ENCODE results near the gene PSMD14.

Gene PSMD14

GRCh38 chr2:161418715-161419637, 110.8 kb downstream of the PSMD14 start:
- DNase-seq (ENCODE audit: low spot score in 2 of 2) = no peak
- Mint-ChIP-seq H3K4me1 (peaks cover 43% of the 10 kb centered on the region), H3K27me3 (peaks cover 92% of the 10 kb centered on the region), H3K27ac (ENCODE audit: low read depth) (no peak overlapping the region), H3K4me3 (peak overlapping the region; percentile 23), H3K36me3 (ENCODE audit: insufficient read depth) (peaks cover 2% of the 10 kb centered on the region), H3K9me3 (no peaks in the 10 kb centered on the region)
- no peak for ATAC-seq (replicated peaks; ENCODE audit: extremely low read depth, poor library complexity, severe bottlenecking)

DNA sequence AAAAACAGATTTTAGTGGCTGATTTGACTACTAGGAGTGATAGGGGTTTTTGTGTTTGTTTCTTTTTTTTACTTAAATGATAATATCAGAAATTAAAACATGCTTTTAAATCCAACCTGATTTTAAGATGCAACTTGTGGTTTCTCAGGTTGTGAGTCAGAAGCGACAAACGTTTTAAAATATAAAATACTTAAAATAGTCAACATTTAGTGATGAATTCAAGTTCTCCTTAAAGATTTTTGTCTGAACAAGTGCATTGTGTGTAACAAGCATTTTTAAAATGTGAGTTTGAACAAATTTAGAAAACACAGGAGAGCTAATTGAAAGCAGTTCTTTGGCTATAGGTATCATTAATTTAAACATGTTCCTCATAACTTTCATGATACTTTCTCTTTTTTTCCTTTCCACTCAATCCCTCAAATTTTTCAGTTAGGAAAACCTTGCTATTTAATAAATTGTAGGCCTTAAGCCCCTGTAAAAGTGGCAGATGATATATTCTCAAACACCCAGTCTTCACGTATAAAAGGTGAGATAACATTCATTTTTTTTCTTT, 111.5 kb downstream of the PSMD14 start:
- peaks cover 50% of the 10 kb centered on the region for H3K4me1 Mint-ChIP-seq
- ATAC-seq (replicated peaks; ENCODE audit: extremely low read depth, poor library complexity, severe bottlenecking) = no peak

DNA sequence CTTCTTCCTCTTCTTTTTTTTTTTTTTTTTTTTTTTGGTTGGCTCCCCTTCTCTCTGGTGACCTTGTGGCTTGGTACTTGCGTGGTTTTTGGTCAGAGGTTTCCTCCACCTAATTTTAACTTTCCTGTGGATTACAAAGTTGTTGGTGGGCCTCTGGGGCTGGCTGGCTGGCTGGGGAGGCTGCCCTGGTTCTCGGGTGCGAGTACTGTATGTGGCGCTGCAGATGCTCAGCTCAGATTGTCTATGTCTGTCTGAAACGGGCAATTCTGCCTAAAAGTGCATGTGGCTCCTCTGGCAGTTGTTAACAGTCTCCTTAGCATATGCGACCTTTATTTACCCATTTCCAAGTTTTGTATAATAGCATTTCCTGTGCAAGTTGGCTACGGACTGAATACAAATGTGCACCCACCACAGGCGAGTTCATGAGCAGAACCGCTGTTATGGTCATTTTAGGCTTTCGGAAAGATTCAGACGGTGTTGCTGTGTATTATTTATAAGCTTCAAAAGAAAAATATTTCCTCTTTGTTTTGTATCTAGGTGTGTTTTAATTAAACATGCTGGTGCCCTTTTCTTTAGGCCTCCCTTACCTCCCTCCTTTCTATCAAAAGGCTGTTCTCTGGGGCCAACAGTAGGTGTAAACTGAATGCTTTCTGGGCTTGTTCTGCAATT, 112.3 kb downstream of the PSMD14 start:
- DNase-seq (ENCODE audit: low spot score in 2 of 2) (no peak), ATAC-seq (replicated peaks; ENCODE audit: extremely low read depth, poor library complexity, severe bottlenecking) (no peak)
- Mint-ChIP-seq H3K9me3 (no peaks in the 10 kb centered on the region), H3K36me3 (ENCODE audit: insufficient read depth) (peaks cover 6% of the 10 kb centered on the region), H3K27me3 (peaks cover 95% of the 10 kb centered on the region), H3K27ac (ENCODE audit: low read depth) (no peak overlapping the region), H3K4me3 (no peak overlapping the region), H3K4me1 (peaks cover 45% of the 10 kb centered on the region)

More for the DNA sequence above, 111.5 kb downstream of the PSMD14 start:
- Mint-ChIP-seq H3K36me3 (ENCODE audit: insufficient read depth) (peaks cover 6% of the 10 kb centered on the region), H3K27me3 (peaks cover 95% of the 10 kb centered on the region), H3K27ac (ENCODE audit: low read depth) (no peak overlapping the region), H3K4me3 (no peak overlapping the region), H3K9me3 (no peaks in the 10 kb centered on the region)
- no peak for DNase-seq (ENCODE audit: low spot score in 2 of 2)

DNA sequence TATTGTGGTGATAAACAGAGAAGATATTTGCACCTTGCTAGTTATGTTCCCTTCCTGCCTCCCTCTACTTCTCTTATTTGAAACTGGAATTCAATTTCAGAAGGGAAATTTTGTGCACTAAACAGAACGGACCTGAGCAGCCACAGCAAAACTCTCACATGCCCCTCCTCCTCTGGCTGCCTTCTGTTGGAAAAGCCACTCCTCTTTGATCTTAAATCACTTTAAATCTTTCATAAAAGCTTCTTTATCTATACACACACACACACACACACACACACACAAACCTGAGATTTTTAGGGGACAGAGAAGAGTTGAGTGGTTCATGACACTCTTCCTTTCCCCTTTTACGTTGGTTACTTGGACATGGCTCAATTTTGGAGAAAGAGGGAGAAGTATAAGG, 113.5 kb downstream of the PSMD14 start:
- Mint-ChIP-seq H3K36me3 (ENCODE audit: insufficient read depth) (peaks cover 6% of the 10 kb centered on the region), H3K9me3 (no peaks in the 10 kb centered on the region), H3K4me3 (no peak overlapping the region), H3K27ac (ENCODE audit: low read depth) (no peak overlapping the region), H3K27me3 (peaks cover 95% of the 10 kb centered on the region), H3K4me1 (peaks cover 34% of the 10 kb centered on the region)
- ATAC-seq (replicated peaks; ENCODE audit: extremely low read depth, poor library complexity, severe bottlenecking) (no peak), DNase-seq (ENCODE audit: low spot score in 2 of 2) (no peak)

DNA sequence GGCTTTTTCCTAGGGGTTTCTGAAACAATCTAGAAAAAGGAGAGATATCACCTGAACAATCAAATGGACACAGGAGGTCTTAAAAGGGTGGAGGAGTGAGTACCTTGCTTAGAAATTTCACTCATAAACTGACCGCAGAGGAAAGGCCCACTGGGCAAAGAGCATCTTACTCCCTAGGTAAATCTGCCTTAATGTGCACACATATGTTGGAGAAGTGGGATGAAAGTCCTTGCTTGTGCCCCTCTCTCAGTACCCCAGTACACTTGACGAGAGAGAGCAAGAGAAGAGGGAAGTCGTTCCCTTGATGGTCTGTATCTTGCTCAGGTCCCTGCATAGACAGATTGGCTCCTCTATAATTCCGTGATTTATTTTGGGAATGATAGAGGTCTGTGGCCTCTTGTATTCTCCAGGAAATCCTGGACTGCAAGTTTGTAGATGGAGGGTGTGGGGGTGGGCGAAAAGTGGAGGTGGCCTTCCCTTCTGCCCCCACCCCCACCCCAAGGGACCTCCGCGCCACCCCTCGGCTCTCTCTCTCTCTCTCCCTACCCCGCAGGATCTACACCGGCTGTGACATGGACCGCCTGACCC, 114.7 kb downstream of the PSMD14 start:
- DNase-seq (ENCODE audit: low spot score in 2 of 2) (no peak), ATAC-seq (replicated peaks; ENCODE audit: extremely low read depth, poor library complexity, severe bottlenecking) (no peak)
- Mint-ChIP-seq H3K4me1 (peaks cover 31% of the 10 kb centered on the region), H3K4me3 (peak overlapping the region; percentile 5), H3K9me3 (no peaks in the 10 kb centered on the region), H3K36me3 (ENCODE audit: insufficient read depth) (peaks cover 9% of the 10 kb centered on the region), H3K27me3 (peaks cover 95% of the 10 kb centered on the region), H3K27ac (ENCODE audit: low read depth) (no peak overlapping the region)

DNA sequence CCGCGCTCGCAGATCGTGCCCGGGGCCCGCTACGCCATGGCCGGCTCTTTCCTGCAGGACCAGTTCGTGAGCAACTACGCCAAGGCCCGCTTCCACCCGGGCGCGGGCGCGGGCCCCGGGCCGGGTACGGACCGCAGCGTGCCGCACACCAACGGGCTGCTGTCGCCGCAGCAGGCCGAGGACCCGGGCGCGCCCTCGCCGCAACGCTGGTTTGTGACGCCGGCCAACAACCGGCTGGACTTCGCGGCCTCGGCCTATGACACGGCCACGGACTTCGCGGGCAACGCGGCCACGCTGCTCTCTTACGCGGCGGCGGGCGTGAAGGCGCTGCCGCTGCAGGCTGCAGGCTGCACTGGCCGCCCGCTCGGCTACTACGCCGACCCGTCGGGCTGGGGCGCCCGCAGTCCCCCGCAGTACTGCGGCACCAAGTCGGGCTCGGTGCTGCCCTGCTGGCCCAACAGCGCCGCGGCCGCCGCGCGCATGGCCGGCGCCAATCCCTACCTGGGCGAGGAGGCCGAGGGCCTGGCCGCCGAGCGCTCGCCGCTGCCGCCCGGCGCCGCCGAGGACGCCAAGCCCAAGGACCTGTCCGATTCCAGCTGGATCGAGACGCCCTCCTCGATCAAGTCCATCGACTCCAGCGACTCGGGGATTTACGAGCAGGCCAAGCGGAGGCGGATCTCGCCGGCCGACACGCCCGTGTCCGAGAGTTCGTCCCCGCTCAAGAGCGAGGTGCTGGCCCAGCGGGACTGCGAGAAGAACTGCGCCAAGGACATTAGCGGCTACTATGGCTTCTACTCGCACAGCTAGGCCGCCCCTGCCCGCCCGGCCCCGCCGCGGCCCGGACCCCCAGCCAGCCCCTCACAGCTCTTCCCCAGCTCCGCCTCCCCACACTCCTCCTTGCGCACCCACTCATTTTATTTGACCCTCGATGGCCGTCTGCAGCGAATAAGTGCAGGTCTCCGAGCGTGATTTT, 115.5 kb downstream of the PSMD14 start:
- H3K4me1 Mint-ChIP-seq = peaks cover 27% of the 10 kb centered on the region
- peak; percentile 41 for ATAC-seq (replicated peaks; ENCODE audit: extremely low read depth, poor library complexity, severe bottlenecking)

GRCh38 chr2:161424394-161424769, 116.2 kb downstream of the PSMD14 start:
- peak overlapping the region; percentile 27 for H3K4me3 Mint-ChIP-seq
- DNase-seq (ENCODE audit: low spot score in 2 of 2) (no peak), ATAC-seq (replicated peaks; ENCODE audit: extremely low read depth, poor library complexity, severe bottlenecking) (no peak)
- peaks cover 93% of the 10 kb centered on the region for H3K27me3 Mint-ChIP-seq
- H3K9me3 Mint-ChIP-seq = no peaks in the 10 kb centered on the region
- peaks cover 9% of the 10 kb centered on the region for H3K36me3 Mint-ChIP-seq (ENCODE audit: insufficient read depth)
- H3K27ac Mint-ChIP-seq (ENCODE audit: low read depth) = no peak overlapping the region
- peaks cover 20% of the 10 kb centered on the region for H3K4me1 Mint-ChIP-seq

More for the DNA sequence above, 115.5 kb downstream of the PSMD14 start:
- peaks cover 9% of the 10 kb centered on the region for H3K36me3 Mint-ChIP-seq (ENCODE audit: insufficient read depth)
- peaks cover 93% of the 10 kb centered on the region for H3K27me3 Mint-ChIP-seq
- H3K4me3 Mint-ChIP-seq = peak overlapping the region; percentile 27
- no peaks in the 10 kb centered on the region for H3K9me3 Mint-ChIP-seq
- DNase-seq (ENCODE audit: low spot score in 2 of 2) = no peak
- H3K27ac Mint-ChIP-seq (ENCODE audit: low read depth) = no peak overlapping the region

- Mint-ChIP-seq H3K4me1 (peaks cover 19% of the 10 kb centered on the region), H3K27me3 (peaks cover 93% of the 10 kb centered on the region), H3K4me3 (peak overlapping the region; percentile 27), H3K9me3 (no peaks in the 10 kb centered on the region), H3K27ac (ENCODE audit: low read depth) (no peak overlapping the region), H3K36me3 (ENCODE audit: insufficient read depth) (peaks cover 9% of the 10 kb centered on the region)
- no peak for ATAC-seq (replicated peaks; ENCODE audit: extremely low read depth, poor library complexity, severe bottlenecking)
- DNase-seq (ENCODE audit: low spot score in 2 of 2) = no peak
Measured at GRCh38 chr2:161424891-161425727, 116.9 kb downstream of the PSMD14 start.

DNA sequence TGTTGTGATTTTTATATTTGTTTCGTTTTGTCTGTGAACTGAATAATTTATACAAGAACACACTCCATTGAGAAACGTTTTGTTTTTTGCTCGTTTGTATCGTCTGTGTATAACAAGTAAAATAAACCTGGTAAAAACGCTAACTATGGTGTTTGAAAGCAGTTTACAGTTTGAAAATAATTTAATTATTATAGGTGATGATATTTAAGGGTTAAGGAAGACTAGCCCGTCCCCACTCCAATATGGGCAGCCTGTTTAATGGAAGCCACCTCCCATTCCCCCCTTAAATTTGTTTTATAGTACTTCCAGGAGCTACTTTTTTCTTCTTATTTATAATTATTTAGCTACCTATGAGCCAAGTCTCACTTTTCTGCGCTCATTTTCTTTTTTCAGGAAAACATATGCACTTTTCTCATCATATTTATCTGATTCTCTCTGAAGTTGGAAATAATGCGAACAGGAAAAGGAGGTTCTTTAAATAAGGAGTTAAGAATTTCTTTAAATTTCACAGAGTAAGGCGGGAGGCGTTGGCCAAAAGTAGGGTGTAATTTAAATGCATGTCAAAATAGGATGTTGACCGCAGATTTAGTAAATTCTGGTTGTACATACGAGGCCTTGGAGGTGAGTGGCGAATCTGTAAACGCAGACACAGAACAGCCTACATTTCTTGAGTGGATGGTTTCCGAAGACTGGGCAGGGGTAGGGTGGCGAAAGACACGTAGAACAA, 117.7 kb downstream of the PSMD14 start:
- H3K27ac Mint-ChIP-seq (ENCODE audit: low read depth) = no peak overlapping the region

GRCh38 chr2:161426455-161426921, 118.3 kb downstream of the PSMD14 start:
- Mint-ChIP-seq H3K27ac (ENCODE audit: low read depth) (no peak overlapping the region), H3K4me3 (peak overlapping the region; percentile 37), H3K4me1 (peaks cover 19% of the 10 kb centered on the region), H3K9me3 (no peaks in the 10 kb centered on the region), H3K36me3 (ENCODE audit: insufficient read depth) (peaks cover 9% of the 10 kb centered on the region), H3K27me3 (peaks cover 87% of the 10 kb centered on the region)
- no peak for ATAC-seq (replicated peaks; ENCODE audit: extremely low read depth, poor library complexity, severe bottlenecking)
- no peak for DNase-seq (ENCODE audit: low spot score in 2 of 2)

More for the DNA sequence above, 117.7 kb downstream of the PSMD14 start:
- H3K4me3 Mint-ChIP-seq = no peak overlapping the region
- H3K9me3 Mint-ChIP-seq = no peaks in the 10 kb centered on the region
- H3K27me3 Mint-ChIP-seq = peaks cover 87% of the 10 kb centered on the region
- DNase-seq (ENCODE audit: low spot score in 2 of 2) = no peak
- H3K4me1 Mint-ChIP-seq = peaks cover 19% of the 10 kb centered on the region
- peaks cover 9% of the 10 kb centered on the region for H3K36me3 Mint-ChIP-seq (ENCODE audit: insufficient read depth)
- ATAC-seq (replicated peaks; ENCODE audit: extremely low read depth, poor library complexity, severe bottlenecking) = no peak

Measured in central memory CD8-positive, alpha-beta T cell (primary cell).